Skeletal muscle satellite cell (primary cell): Measurements from ENCODE around the gene RIPOR1. TPM values are rescaled to one million over a fixed set of nuclear protein-coding genes. Genes with fewer than 3 reads are reported as not detected.
A peak's percentile ranks its signal among the peaks of the same experiment; 100 is the strongest.
"Not testable (repeated sequence)": the region's sequence is repeated elsewhere in the genome, so short reads cannot be mapped to it uniquely, and the experiment has no call there.

Source experiments
- H3K27me3 ChIP-seq: 2 replicates; pipeline ENCODE4 v1.7.0; 2013; ENCODE audit warnings: low read length; ENCODE audit not compliant: control insufficient read depth, insufficient read depth
- H3K36me3 ChIP-seq: 2 replicates; pipeline ENCODE4 v1.7.0; 2013; ENCODE audit warnings: mild to moderate bottlenecking, control low read depth, low read length; ENCODE audit not compliant: insufficient read depth
- H3K4me1 ChIP-seq: 2 replicates; pipeline ENCODE4 v1.7.0; 2013; ENCODE audit warnings: low read length; ENCODE audit not compliant: control insufficient read depth, insufficient read depth
- H3K4me2 ChIP-seq: 2 replicates; pipeline ENCODE4 v1.7.0; 2013; ENCODE audit warnings: mild to moderate bottlenecking, low read length
- H3K4me3 ChIP-seq: 2 replicates; pipeline ENCODE4 v1.7.0; 2013; ENCODE audit warnings: low read length
- H3K9ac ChIP-seq: 2 replicates; pipeline ENCODE4 v1.7.0; 2013; ENCODE audit warnings: mild to moderate bottlenecking, low read depth, low read length, moderate library complexity
- H3K9me3 ChIP-seq: replicated peaks from 2 replicates; pipeline ENCODE4 v1.7.0; 2013; ENCODE audit warnings: mild to moderate bottlenecking, control low read depth, low read length
- total RNA-seq: library from RNA; depleted of rRNA; stranded (reverse); fragments of >200 nt; gene quantifications from 2 replicates; pipeline ENCODE4 v1.2.3, GENCODE V29; 2012; rRNA removed

Gene RIPOR1, protein sequence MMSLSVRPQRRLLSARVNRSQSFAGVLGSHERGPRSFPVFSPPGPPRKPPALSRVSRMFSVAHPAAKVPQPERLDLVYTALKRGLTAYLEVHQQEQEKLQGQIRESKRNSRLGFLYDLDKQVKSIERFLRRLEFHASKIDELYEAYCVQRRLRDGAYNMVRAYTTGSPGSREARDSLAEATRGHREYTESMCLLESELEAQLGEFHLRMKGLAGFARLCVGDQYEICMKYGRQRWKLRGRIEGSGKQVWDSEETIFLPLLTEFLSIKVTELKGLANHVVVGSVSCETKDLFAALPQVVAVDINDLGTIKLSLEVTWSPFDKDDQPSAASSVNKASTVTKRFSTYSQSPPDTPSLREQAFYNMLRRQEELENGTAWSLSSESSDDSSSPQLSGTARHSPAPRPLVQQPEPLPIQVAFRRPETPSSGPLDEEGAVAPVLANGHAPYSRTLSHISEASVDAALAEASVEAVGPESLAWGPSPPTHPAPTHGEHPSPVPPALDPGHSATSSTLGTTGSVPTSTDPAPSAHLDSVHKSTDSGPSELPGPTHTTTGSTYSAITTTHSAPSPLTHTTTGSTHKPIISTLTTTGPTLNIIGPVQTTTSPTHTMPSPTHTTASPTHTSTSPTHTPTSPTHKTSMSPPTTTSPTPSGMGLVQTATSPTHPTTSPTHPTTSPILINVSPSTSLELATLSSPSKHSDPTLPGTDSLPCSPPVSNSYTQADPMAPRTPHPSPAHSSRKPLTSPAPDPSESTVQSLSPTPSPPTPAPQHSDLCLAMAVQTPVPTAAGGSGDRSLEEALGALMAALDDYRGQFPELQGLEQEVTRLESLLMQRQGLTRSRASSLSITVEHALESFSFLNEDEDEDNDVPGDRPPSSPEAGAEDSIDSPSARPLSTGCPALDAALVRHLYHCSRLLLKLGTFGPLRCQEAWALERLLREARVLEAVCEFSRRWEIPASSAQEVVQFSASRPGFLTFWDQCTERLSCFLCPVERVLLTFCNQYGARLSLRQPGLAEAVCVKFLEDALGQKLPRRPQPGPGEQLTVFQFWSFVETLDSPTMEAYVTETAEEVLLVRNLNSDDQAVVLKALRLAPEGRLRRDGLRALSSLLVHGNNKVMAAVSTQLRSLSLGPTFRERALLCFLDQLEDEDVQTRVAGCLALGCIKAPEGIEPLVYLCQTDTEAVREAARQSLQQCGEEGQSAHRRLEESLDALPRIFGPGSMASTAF
- total RNA-seq: 20.8 and 27.7 TPM in 2 replicates

- peaks cover 30% of the 10 kb centered on the region for H3K4me1 ChIP-seq
- H3K4me2 ChIP-seq: peak within 1 kb of the TSS; percentile 95
- H3K9me3 ChIP-seq: no peaks in the 10 kb centered on the region
- no peaks in the 10 kb centered on the region for H3K27me3 ChIP-seq
- peak within 1 kb of the TSS; percentile 91 for H3K9ac ChIP-seq
- no peaks in the 10 kb centered on the region for H3K36me3 ChIP-seq
- peak within 1 kb of the TSS; percentile 83 for H3K4me3 ChIP-seq
These were observed at the start of gene RIPOR1 for GRCh38 chr16:67528222-67528869. TSS of gene RIPOR1 (plus strand) at chr16:67528829. CDS start at chr16:67538447, 9,618 bp downstream.

- Histone ChIP-seq H3K27me3 (no peaks in the 10 kb centered on the region), H3K9ac (peak within 1 kb of the TSS; percentile 97), H3K36me3 (no peaks in the 10 kb centered on the region), H3K9me3 (no peaks in the 10 kb centered on the region), H3K4me2 (peak within 1 kb of the TSS; percentile 96), H3K4me3 (peak within 1 kb of the TSS; percentile 94), H3K4me1 (peaks cover 18% of the 10 kb centered on the region)
These were observed 47.6 kb upstream of the RIPOR1 start, which contains the start of gene ATP6V0D1 for GRCh38 chr16:67480833-67481560. TSS of gene ATP6V0D1 (minus strand) at chr16:67481157. CDS start at chr16:67481086, 71 bp downstream.

DNA sequence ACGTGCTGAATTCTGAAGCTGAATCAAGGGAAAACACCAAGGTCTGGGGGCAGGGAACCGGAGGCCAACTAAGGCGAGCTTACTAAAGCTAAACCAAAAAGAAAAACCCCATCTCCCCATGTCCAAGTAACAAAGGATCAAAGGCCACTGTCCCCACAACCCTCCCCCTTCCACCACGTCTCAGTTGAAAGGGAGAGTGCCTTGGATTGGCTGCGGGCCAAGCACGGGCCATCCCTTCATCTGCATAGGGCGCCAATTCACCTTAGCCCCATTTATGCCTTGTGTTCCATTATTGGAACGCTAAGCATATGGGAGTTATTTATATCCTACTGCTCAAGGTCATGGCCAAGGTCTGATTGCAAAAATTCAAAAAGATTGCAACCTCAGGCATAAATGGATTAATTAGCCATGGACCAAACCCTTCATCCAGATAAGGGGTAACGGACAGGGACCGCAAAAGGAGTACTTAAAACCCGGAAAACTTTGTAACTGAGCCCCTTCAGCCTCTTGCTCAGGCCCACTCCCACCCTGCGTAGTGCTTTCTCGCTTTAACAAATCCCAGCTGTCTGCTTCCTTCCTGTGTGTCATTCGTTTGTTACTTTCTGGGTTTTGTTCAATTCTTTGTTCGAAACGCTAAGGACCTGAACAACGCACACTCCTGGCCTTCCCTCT, 46.9 kb upstream of the RIPOR1 start:
- H3K4me1 ChIP-seq: peaks cover 18% of the 10 kb centered on the region
- H3K4me3 ChIP-seq: peak overlapping the region; percentile 81

DNA sequence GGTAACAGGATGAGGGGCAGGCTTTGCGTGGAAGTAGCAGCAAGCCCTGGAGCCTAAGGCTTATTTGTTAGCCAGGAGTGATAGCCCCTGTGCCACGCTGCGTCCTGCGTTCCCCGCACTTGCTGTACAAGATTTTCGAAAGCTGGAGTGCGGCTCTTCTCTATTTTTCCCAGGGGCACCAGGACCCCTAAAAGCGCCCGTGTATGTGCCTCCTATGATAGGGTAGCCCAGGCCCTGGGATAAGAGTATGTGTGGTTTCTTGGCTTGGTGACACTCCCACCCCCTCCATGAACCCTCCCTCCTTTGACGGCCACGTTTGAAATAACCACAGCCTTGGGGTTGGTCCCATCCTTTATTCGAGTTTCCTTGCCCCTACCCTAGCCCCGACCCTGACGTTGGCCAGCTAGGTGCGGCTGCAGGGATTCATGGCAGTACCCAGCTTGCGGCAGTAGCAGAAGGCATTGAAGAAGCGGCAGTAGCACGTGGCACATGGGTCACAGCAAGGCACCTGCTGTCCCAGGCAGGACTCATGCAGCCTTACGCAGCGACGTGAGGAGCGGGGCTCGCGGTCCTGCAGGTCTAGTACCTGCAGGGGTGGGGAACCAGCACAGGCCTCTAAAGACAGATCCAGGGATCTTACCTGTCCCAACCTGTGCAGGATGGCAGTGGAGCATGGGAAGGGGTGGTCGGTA, 46.2 kb upstream of the RIPOR1 start:
- peak overlapping the region; percentile 81 for H3K4me3 ChIP-seq
- H3K9ac ChIP-seq: peak overlapping the region; percentile 82
- H3K9me3 ChIP-seq: no peaks in the 10 kb centered on the region
- no peaks in the 10 kb centered on the region for H3K27me3 ChIP-seq
- H3K4me1 ChIP-seq: peaks cover 18% of the 10 kb centered on the region
- peak overlapping the region; percentile 96 for H3K4me2 ChIP-seq
- no peaks in the 10 kb centered on the region for H3K36me3 ChIP-seq

More for the DNA sequence above, 46.9 kb upstream of the RIPOR1 start:
- peak overlapping the region; percentile 82 for H3K9ac ChIP-seq
- peak overlapping the region; percentile 96 for H3K4me2 ChIP-seq
- H3K27me3 ChIP-seq: no peaks in the 10 kb centered on the region
- H3K36me3 ChIP-seq: no peaks in the 10 kb centered on the region
- H3K9me3 ChIP-seq: no peaks in the 10 kb centered on the region

DNA sequence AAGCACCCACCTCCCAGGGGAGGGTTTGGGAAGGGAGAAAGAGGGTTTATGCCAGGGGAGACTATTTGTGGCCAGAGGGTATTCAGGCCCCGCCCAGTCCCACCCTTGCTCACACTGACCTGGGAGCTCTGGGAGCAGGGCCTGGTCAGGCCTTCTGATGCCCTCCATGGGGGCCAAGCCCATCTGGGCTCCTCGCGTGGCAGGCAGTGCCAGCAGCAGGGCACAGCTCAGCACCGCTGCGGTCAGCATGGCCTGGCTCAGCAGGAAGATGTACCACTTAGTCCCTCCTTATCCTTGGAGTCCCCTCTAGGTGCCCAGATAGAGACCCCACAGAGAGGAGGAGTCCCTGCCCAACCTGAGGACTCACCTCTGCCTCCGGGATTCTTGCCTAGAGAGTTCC, 45.5 kb upstream of the RIPOR1 start, which contains the start of gene AGRP:
TSS of gene AGRP (minus strand) at position 398 of the 400 bp plus-strand sequence. CDS start at position 249, 149 bp downstream.
- H3K4me2 ChIP-seq: peak within 1 kb of the TSS; percentile 96
- peak within 1 kb of the TSS; percentile 82 for H3K9ac ChIP-seq
- peaks cover 18% of the 10 kb centered on the region for H3K4me1 ChIP-seq
- H3K4me3 ChIP-seq: peak within 1 kb of the TSS; percentile 81
- H3K27me3 ChIP-seq: no peaks in the 10 kb centered on the region
- no peaks in the 10 kb centered on the region for H3K9me3 ChIP-seq
- H3K36me3 ChIP-seq: no peaks in the 10 kb centered on the region

DNA sequence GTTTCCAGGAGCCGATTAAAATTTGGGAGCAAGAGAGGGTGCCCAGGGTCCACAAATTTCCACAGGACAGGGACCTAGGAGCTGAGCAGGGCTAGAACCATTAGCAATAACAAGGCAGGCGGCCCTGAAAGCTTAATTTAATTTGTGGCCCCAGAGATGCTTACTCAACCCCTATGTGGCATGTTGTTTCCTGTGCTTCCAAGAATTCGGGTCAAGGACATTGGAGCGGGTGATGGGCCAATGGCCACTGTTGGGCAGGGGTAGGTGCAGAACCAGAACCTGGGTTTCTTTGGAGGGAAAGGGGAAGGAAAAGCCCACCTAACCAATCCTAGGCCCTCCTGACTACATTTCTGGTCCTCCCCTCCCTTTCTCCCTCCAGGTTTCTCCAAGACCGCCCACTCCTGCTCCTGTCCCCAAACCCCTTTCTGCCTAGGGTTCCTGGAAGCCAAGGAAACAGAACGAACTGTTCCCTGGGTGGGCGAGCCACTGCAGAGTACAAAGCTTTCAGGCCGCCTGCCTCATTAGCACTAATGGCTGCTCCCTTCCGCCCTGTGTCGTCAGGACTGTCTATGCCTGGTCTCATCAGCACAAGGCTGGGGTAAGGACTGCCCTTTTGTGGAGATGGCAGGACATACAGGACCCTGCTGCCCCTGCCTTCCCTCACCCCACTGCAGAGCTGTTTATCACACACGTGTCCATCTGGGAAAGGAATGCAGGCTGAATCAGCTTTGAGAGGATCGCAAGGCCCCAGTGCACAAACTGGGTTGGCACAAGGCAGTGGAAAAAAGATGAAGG, 44.7 kb upstream of the RIPOR1 start:
- H3K4me2 ChIP-seq: no peak overlapping the region
- H3K4me1 ChIP-seq: peaks cover 15% of the 10 kb centered on the region
- no peaks in the 10 kb centered on the region for H3K36me3 ChIP-seq
- no peak overlapping the region for H3K9ac ChIP-seq
- H3K4me3 ChIP-seq: no peak overlapping the region
- H3K9me3 ChIP-seq: no peaks in the 10 kb centered on the region
- no peaks in the 10 kb centered on the region for H3K27me3 ChIP-seq

- Histone ChIP-seq H3K4me3 (no peak overlapping the region), H3K36me3 (no peaks in the 10 kb centered on the region), H3K4me1 (peaks cover 6% of the 10 kb centered on the region), H3K27me3 (no peaks in the 10 kb centered on the region), H3K9ac (no peak overlapping the region), H3K9me3 (no peaks in the 10 kb centered on the region), H3K4me2 (no peak overlapping the region)
These were observed 41.8 kb upstream of the RIPOR1 start for GRCh38 chr16:67486805-67487204.

GRCh38 chr16:67487561-67487960, 41.1 kb upstream of the RIPOR1 start:
- H3K4me1 ChIP-seq, H3K9me3 ChIP-seq, H3K27me3 ChIP-seq, H3K9ac ChIP-seq, H3K36me3 ChIP-seq, H3K4me3 ChIP-seq, H3K4me2 ChIP-seq: not testable (repeated sequence)

DNA sequence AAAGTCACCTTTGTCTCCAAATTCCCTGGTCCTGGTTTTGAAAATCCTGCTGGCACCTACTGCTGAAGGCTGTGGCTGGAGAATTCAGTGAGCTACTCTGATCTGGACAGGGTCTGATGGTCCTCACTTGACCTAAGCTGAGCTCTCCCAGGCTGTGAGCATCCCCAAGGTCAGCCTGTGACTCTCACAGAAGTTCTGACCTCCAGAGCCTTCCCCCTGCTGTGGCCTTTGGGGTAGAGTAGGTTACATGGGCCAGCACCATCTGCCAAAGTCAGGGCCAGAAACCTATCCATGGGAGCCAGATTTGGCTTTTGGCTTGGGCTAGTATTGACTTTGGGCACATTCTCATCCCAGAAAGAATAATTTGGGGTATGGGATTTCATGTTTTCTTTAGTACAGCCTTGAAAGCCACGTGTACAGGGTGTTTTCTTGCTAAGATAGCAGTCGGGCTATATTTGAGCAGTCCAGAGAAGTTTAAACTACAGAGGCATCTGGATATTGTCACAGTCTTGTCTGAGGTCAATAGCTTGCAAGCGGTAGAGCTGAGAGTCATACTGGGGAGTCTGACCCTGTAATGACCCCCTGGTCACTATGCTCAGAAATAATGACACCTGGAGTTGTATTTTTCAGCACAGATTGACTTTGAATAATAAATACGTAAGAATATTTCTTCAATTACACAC, 39.1 kb upstream of the RIPOR1 start:
- Histone ChIP-seq H3K4me1 (no peaks in the 10 kb centered on the region), H3K4me3 (no peak overlapping the region), H3K9ac (no peak overlapping the region)

More for the DNA sequence above, 39.1 kb upstream of the RIPOR1 start:
- no peaks in the 10 kb centered on the region for H3K27me3 ChIP-seq
- no peaks in the 10 kb centered on the region for H3K36me3 ChIP-seq
- H3K9me3 ChIP-seq: no peaks in the 10 kb centered on the region
- no peak overlapping the region for H3K4me2 ChIP-seq
